ENCODE results near the gene PTH1R.

The PTH1R gene

GRCh38 chr3:46865031-46865507 is 12.5 kb upstream of the PTH1R start:
- FAIRE-seq, result no peak

- FAIRE-seq, result no peak
These were observed 12.0 kb upstream of the PTH1R start for GRCh38 chr3:46865546-46865945.

GRCh38 chr3:46866032-46866595 is 11.4 kb upstream of the PTH1R start:
- FAIRE-seq, result no peak

- FAIRE-seq, result no peak
These were observed 10.6 kb upstream of the PTH1R start for GRCh38 chr3:46866720-46867549.

- FAIRE-seq, result no peak
These were observed 10.0 kb upstream of the PTH1R start for GRCh38 chr3:46867550-46867898.

- no peak for FAIRE-seq
These were observed 9.2 kb upstream of the PTH1R start for GRCh38 chr3:46868287-46868686.

GRCh38 chr3:46868948-46869347 is 8.6 kb upstream of the PTH1R start:
- FAIRE-seq, result no peak

- FAIRE-seq, result no peak
These were observed 8.1 kb upstream of the PTH1R start for GRCh38 chr3:46869440-46869839.

- FAIRE-seq, result no peak
These were observed 6.9 kb upstream of the PTH1R start for GRCh38 chr3:46870651-46871050.

GRCh38 chr3:46871222-46871621 is 6.3 kb upstream of the PTH1R start:
- FAIRE-seq, result no peak

GRCh38 chr3:46873521-46873920 is 4.0 kb upstream of the PTH1R start:
- FAIRE-seq, result no peak

GRCh38 chr3:46874430-46874829 is 3.1 kb upstream of the PTH1R start:
- no peak for FAIRE-seq

GRCh38 chr3:46875560-46875959 is 2.0 kb upstream of the PTH1R start:
- no peak for FAIRE-seq

- no peak for FAIRE-seq
These were observed 914 bp upstream of the PTH1R start for GRCh38 chr3:46876313-46877300.

GRCh38 chr3:46878781-46879436 is 1.4 kb downstream of the PTH1R start:
- FAIRE-seq, result no peak

- FAIRE-seq, result no peak
These were observed 3.5 kb downstream of the PTH1R start for GRCh38 chr3:46880884-46881595.

GRCh38 chr3:46881596-46882376 is 4.3 kb downstream of the PTH1R start:
- no peak for FAIRE-seq

GRCh38 chr3:46882377-46883053 is 5.0 kb downstream of the PTH1R start:
- FAIRE-seq, result no peak

- no peak for FAIRE-seq
These were observed 5.7 kb downstream of the PTH1R start for GRCh38 chr3:46883054-46883829.

- FAIRE-seq, result no peak
These were observed 6.3 kb downstream of the PTH1R start for GRCh38 chr3:46883830-46884185.
